H9 (cell line): ENCODE data around the gene PRKAG2. TPM values are rescaled to one million over a fixed set of nuclear protein-coding genes. Genes with fewer than 3 reads are reported as not detected.

Experiments used
- DNase-seq: peaks from one replicate; pipeline ENCODE4 v3.0.0-alpha.2; 2017
- H2AFZ ChIP-seq: one replicate; pipeline ENCODE4 v1.6.1; 2013; ENCODE audit warnings: mild to moderate bottlenecking, low read length, control low read depth, moderate library complexity
- H2AK5ac ChIP-seq: 2 replicates; pipeline ENCODE4 v1.6.1; 2013; ENCODE audit warnings: low read length, control low read depth, mixed read lengths; ENCODE audit not compliant: insufficient read length
- H2BK120ac ChIP-seq: one replicate; pipeline ENCODE4 v1.6.1; 2013; ENCODE audit warnings: low read depth, mild to moderate bottlenecking, low read length, control low read depth, inconsistent platforms; ENCODE audit not compliant: poor library complexity, severe bottlenecking
- H2BK12ac ChIP-seq: 2 replicates; pipeline ENCODE4 v1.6.1; 2013; ENCODE audit warnings: low read length, control low read depth, mixed read lengths, low read depth; ENCODE audit not compliant: insufficient read length
- H2BK15ac ChIP-seq: 2 replicates; pipeline ENCODE4 v1.6.1; 2013; ENCODE audit warnings: low read depth, low read length, control low read depth
- H2BK20ac ChIP-seq: one replicate; pipeline ENCODE4 v1.6.1; 2013; ENCODE audit warnings: low read depth, mild to moderate bottlenecking, low read length, control low read depth, inconsistent platforms; ENCODE audit not compliant: poor library complexity, severe bottlenecking
- H2BK5ac ChIP-seq: 2 replicates; pipeline ENCODE4 v1.6.1; 2013; ENCODE audit warnings: low read length, control low read depth, mixed read lengths; ENCODE audit not compliant: insufficient read length
- H3K14ac ChIP-seq: 2 replicates; pipeline ENCODE4 v1.6.1; 2013; ENCODE audit warnings: low read length, control low read depth; ENCODE audit not compliant: insufficient read depth
- H3K18ac ChIP-seq: 2 replicates; pipeline ENCODE4 v1.6.1; 2013; ENCODE audit warnings: low read depth, mild to moderate bottlenecking, mixed read lengths, low read length, control low read depth; ENCODE audit not compliant: insufficient read length
- H3K23ac ChIP-seq: 2 replicates; pipeline ENCODE4 v1.6.1; 2013; ENCODE audit warnings: low read length, control low read depth, mixed read lengths, low read depth; ENCODE audit not compliant: insufficient read length
- H3K23me2 ChIP-seq: 2 replicates; pipeline ENCODE4 v1.6.1; 2013; ENCODE audit warnings: low read depth, mild to moderate bottlenecking, mixed read lengths, low read length, control low read depth; ENCODE audit not compliant: insufficient read length, poor library complexity, severe bottlenecking
- H3K27ac ChIP-seq: 2 replicates; pipeline ENCODE4 v1.5.1; 2013; ENCODE audit warnings: low read length, control low read depth, mixed read lengths, low read depth; ENCODE audit not compliant: insufficient read length
- H3K27me3 ChIP-seq: 2 replicates; pipeline ENCODE4 v1.6.1; 2013; ENCODE audit warnings: low read length, control low read depth, inconsistent platforms; ENCODE audit not compliant: insufficient read depth
- H3K4ac ChIP-seq: 2 replicates; pipeline ENCODE4 v1.6.1; 2013; ENCODE audit warnings: low read depth, mild to moderate bottlenecking, control low read depth, inconsistent platforms, low read length, moderate library complexity
- H3K4me1 ChIP-seq: 2 replicates; pipeline ENCODE4 v1.6.1; 2013; ENCODE audit warnings: low read length, control low read depth, inconsistent platforms; ENCODE audit not compliant: insufficient read depth
- H3K4me2 ChIP-seq: 2 replicates; pipeline ENCODE4 v1.6.1; 2013; ENCODE audit warnings: low read length, control low read depth, mixed read lengths; ENCODE audit not compliant: insufficient read length, insufficient read depth
- H3K56ac ChIP-seq: 2 replicates; pipeline ENCODE4 v1.6.1; 2013; ENCODE audit warnings: low read depth, mild to moderate bottlenecking, mixed read lengths, low read length, control low read depth; ENCODE audit not compliant: insufficient read length
- H3K79me1 ChIP-seq: 2 replicates; pipeline ENCODE4 v1.6.1; 2013; ENCODE audit warnings: low read depth, mild to moderate bottlenecking, moderate library complexity, low read length, control low read depth, inconsistent platforms; ENCODE audit not compliant: insufficient read depth, poor library complexity, severe bottlenecking
- H3K79me2 ChIP-seq: 2 replicates; pipeline ENCODE4 v1.6.1; 2013; ENCODE audit warnings: low read length, control low read depth, inconsistent platforms; ENCODE audit not compliant: insufficient read depth
- H3K9ac ChIP-seq: 2 replicates; pipeline ENCODE4 v1.6.1; 2013; ENCODE audit warnings: low read length, control low read depth, mixed read lengths; ENCODE audit not compliant: insufficient read length; ENCODE audit errors: extremely low read depth
- H3K9me3 ChIP-seq: one replicate; pipeline ENCODE4 v1.6.1; 2013; ENCODE audit warnings: low read depth, low read length, inconsistent platforms; ENCODE audit not compliant: control insufficient read depth
- H3T11ph ChIP-seq: one replicate; pipeline ENCODE4 v1.6.1; 2013; ENCODE audit warnings: mild to moderate bottlenecking, low read length, control low read depth, inconsistent platforms
- H4K20me1 ChIP-seq: one replicate; pipeline ENCODE4 v1.6.1; 2013; ENCODE audit not compliant: control insufficient read depth, insufficient read length, insufficient read depth
- H4K5ac ChIP-seq: 2 replicates; pipeline ENCODE4 v1.6.1; 2013; ENCODE audit warnings: low read depth, mild to moderate bottlenecking, mixed read lengths, low read length, control low read depth; ENCODE audit not compliant: insufficient read length
- H4K8ac ChIP-seq: replicated peaks from 2 replicates; pipeline ENCODE4 v1.6.1; 2013; ENCODE audit warnings: low read length, control low read depth, mixed read lengths, low read depth; ENCODE audit not compliant: insufficient read length
- H4K91ac ChIP-seq: 2 replicates; pipeline ENCODE4 v1.6.1; 2013; ENCODE audit warnings: low read depth, mild to moderate bottlenecking, moderate library complexity, mixed read lengths, low read length, control low read depth; ENCODE audit not compliant: insufficient read length
- H3K27ac Mint-ChIP-seq, 3 experiments: 2 replicates in 2 of 3; 3 replicates in 1 of 3; pipeline ENCODE4 v1.8.0; 2020 to 2021; ENCODE audit warnings: mixed read lengths in 3 of 3, mild to moderate bottlenecking in 1 of 3, moderate library complexity in 1 of 3
- H3K27me3 Mint-ChIP-seq: 2 replicates; pipeline ENCODE4 v1.8.0; 2021; ENCODE audit warnings: low read depth, mild to moderate bottlenecking, moderate library complexity, mixed read lengths
- H3K36me3 Mint-ChIP-seq, 3 experiments: 2 replicates in 2 of 3; 3 replicates in 1 of 3; pipeline ENCODE4 v1.8.0; 2020 to 2021; ENCODE audit warnings: low read depth in 3 of 3, mixed read lengths in 3 of 3; ENCODE audit not compliant: insufficient read depth in 1 of 3
- H3K4me1 Mint-ChIP-seq, 2 experiments: 2 replicates each; pipeline ENCODE4 v1.8.0; 2020; ENCODE audit warnings: mixed read lengths in 2 of 2
- H3K4me3 Mint-ChIP-seq, 2 experiments: 2 replicates in 1 of 2; 3 replicates in 1 of 2; pipeline ENCODE4 v1.8.0; 2020 to 2021; ENCODE audit warnings: mild to moderate bottlenecking in 2 of 2, mixed read lengths in 2 of 2, moderate library complexity in 1 of 2
- H3K9me3 Mint-ChIP-seq, 2 experiments: 2 replicates in 1 of 2; 3 replicates in 1 of 2; pipeline ENCODE4 v1.8.0; 2020; ENCODE audit warnings: mild to moderate bottlenecking in 2 of 2, mixed read lengths in 2 of 2, moderate library complexity in 1 of 2
- WGBS: extraction: QIAGEN DNeasy Blood & Tissue Kit; methylation state at CpG from one replicate; pipeline ENCODE4 v1.1.7; 2013; ENCODE audit warnings: missing lambda C conversion rate, low lambda C conversion rate, mixed read lengths; ENCODE audit not compliant: insufficient read length; ENCODE audit errors: extremely low coverage; 5-methylcytosine and 5-hydroxymethylcytosine counted together
- total RNA-seq: library from RNA; stranded (reverse); gene quantifications from 2 replicates; pipeline ENCODE4 v1.2.1, GENCODE V29; 2021
- TF ChIP-seq, protein P1 (sequence below): fragments of 200-600 bp; sonication (generic); conservative IDR thresholded peaks from 3 replicates; pipeline ENCODE4 v1.8.0; 2021; ENCODE audit warnings: antibody characterized with exemption, mild to moderate bottlenecking

Gene PRKAG2
- total RNA-seq, 1 experiment from 2014 or later: 11.8 TPM

DNA sequence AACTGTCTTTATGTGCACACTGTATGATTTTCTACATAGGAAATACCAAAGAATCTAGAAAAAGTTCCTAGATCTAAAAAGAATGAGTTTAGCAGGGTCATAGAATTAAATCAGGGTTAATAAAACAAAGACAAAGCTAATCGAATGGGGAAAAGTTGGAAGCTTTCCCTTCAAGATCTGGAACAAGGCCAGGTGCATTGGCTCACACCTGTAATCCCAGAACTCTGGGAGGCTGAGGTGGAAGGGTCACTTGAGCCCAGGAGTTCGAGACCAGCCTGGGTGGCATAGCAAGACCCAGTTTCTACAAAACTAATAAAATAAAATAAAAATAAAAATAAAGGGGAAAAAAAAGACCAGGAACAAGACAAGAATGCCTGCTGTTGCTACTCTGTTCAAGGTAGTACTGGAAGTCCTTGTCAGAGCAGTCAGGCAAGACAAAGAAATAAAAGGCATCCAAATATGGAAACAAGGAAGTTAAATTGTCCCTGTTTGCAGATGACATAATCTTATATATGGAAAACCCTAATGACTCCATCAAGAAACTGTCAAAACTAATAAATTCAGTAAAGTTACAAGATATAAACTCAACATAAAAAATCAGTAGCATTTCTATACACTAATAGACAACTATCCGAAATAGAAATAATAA, 281.1 kb downstream of the PRKAG2 start:
- H3K79me1 ChIP-seq: no peaks in the 10 kb centered on the region
- H2AK5ac ChIP-seq: no peak overlapping the region
- no peak for DNase-seq
- no peak overlapping the region for H3K27ac Mint-ChIP-seq
- H3K79me2 ChIP-seq: no peaks in the 10 kb centered on the region
- H3K27me3 Mint-ChIP-seq: no peaks in the 10 kb centered on the region
- H2BK12ac ChIP-seq: no peak overlapping the region
- no peak overlapping the region for H3K4me3 Mint-ChIP-seq
- no peak overlapping the region for H2BK5ac ChIP-seq
- no peak overlapping the region for H2AFZ ChIP-seq
- H3K14ac ChIP-seq: no peak overlapping the region
- no peaks in the 10 kb centered on the region for H3K9me3 Mint-ChIP-seq
- H3K27ac ChIP-seq: no peak overlapping the region
- H3K4me1 ChIP-seq: no peaks in the 10 kb centered on the region; the same call in 1 of the 2 replicates
- H4K91ac ChIP-seq: no peak overlapping the region
- no peak overlapping the region for H3K4me2 ChIP-seq
- TF ChIP-seq, protein P1, sequence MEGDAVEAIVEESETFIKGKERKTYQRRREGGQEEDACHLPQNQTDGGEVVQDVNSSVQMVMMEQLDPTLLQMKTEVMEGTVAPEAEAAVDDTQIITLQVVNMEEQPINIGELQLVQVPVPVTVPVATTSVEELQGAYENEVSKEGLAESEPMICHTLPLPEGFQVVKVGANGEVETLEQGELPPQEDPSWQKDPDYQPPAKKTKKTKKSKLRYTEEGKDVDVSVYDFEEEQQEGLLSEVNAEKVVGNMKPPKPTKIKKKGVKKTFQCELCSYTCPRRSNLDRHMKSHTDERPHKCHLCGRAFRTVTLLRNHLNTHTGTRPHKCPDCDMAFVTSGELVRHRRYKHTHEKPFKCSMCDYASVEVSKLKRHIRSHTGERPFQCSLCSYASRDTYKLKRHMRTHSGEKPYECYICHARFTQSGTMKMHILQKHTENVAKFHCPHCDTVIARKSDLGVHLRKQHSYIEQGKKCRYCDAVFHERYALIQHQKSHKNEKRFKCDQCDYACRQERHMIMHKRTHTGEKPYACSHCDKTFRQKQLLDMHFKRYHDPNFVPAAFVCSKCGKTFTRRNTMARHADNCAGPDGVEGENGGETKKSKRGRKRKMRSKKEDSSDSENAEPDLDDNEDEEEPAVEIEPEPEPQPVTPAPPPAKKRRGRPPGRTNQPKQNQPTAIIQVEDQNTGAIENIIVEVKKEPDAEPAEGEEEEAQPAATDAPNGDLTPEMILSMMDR: no peak
- H4K8ac ChIP-seq: no peak overlapping the region
- no peak overlapping the region for H3K4ac ChIP-seq
- no peak overlapping the region for H2BK15ac ChIP-seq
- no peak overlapping the region for H2BK120ac ChIP-seq
- H3K27me3 ChIP-seq: no peaks in the 10 kb centered on the region
- H3T11ph ChIP-seq: no peak overlapping the region
- H3K9me3 ChIP-seq: no peaks in the 10 kb centered on the region
- WGBS: no CpG with 5 or more reads among the region's 3 CpGs
- H3K4me1 Mint-ChIP-seq: peaks cover 4 to 9% of the 10 kb centered on the region in 2 experiments; a peak in 2 of 4 replicates
- no peaks in the 10 kb centered on the region for H3K23me2 ChIP-seq
- no peak overlapping the region for H3K9ac ChIP-seq
- no peaks in the 10 kb centered on the region; a peak in 1 of 7 replicates for H3K36me3 Mint-ChIP-seq
- H4K20me1 ChIP-seq: no peaks in the 10 kb centered on the region
- no peak overlapping the region for H2BK20ac ChIP-seq
- no peak overlapping the region for H3K56ac ChIP-seq
- H3K23ac ChIP-seq: no peak overlapping the region
- no peak overlapping the region for H4K5ac ChIP-seq
- H3K18ac ChIP-seq: no peak overlapping the region
